Hippocampal formation (tissue), 2 donors: ENCODE measurements around the gene ATP13A1.
A peak's percentile ranks its signal among the peaks of the same experiment; 100 is the strongest.
"Not testable (repeated sequence)": the region's sequence is repeated elsewhere in the genome, so short reads cannot be mapped to it uniquely, and the experiment has no call there.

Experiments used
- DNase-seq, 2 donors: peaks; one replicate each; lab custom pipeline; 2025; lab: John Stamatoyannopoulos, UW

ATP13A1 gene

DNA sequence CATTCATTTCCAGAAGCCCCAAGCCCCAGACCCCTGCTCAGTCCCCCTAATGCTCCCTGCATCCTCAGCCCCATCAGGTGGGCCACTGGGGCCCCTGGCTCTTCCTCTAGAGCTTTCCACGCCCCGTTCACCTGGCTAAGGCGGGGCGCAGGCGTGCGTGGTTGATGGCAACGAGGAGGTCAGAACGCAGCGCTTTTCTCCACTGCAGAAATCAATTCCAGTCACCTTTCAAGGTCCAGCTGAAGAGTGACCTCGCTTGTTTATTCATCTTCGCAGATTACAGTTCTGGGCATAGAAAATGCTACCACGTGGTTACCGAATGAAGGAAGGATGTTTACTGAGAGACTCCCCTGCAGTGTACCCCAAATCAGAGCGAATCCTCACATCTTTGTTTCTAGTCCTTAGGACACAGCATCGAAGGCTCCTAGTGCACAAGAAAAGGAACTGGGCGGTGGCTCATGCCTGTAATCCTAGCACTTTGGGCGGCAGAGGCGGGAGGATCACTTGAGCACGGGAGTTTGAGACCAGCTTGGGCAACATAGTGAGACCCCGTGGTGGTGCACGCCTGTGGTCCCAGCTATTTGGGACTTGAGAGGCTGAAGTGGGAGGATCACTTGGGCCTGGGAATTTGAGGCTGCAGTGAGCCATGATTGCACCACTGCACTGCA lies 44.2 kb downstream of the ATP13A1 start:
- DNase-seq: no peak

DNA sequence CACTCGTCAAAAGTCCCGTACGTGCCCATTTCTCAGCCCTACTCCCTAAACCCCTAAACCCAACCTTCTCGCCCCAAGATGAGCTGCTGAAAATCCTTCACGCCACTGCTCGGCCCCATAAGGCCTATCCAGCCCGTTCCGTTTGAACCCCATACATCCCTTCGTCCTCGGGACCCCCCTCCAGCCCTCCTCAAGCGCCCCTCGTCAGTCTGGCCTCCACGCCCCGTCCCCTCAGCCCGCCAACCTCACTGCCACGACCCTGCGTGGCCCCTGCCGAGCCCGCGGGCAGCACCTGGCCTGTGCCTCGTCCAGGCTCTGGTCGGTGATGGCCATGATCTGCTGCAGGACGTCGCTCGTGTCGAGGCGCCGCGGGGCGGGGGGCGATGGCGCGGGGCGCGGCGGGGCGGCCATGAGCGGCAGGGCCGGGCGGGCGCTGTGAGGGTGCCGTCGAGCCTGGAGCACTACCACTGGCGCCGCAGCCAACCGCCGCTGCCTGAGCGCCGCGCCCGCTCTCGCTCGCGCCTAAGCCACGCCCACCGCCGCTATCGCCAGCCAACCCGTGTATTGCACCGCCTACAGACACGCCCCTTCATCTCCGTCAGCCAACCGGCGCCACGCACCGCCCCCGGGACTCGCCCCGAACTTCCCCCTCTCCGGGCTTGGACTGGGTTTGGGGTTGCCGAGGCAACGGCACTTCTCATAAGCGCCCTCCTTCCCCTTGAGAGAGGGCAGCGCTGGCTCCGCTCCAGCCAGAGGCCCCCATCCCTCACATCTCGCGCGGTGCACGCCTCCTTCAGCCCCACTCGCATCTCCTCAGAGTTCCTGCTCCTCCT lies 45.0 kb downstream of the ATP13A1 start, which contains the start of gene PBX4:
TSS of gene PBX4 (minus strand) at position 469 of the 833 bp plus-strand sequence. CDS start at position 411, 58 bp downstream.
- DNase-seq: peak; percentile 82 to 86

- DNase-seq: no peak
Observed at GRCh38 chr19:19615086-19615485, 48.4 kb downstream of the ATP13A1 start.

- DNase-seq: no peak
Observed at GRCh38 chr19:19613506-19613905, 50.0 kb downstream of the ATP13A1 start.

DNA sequence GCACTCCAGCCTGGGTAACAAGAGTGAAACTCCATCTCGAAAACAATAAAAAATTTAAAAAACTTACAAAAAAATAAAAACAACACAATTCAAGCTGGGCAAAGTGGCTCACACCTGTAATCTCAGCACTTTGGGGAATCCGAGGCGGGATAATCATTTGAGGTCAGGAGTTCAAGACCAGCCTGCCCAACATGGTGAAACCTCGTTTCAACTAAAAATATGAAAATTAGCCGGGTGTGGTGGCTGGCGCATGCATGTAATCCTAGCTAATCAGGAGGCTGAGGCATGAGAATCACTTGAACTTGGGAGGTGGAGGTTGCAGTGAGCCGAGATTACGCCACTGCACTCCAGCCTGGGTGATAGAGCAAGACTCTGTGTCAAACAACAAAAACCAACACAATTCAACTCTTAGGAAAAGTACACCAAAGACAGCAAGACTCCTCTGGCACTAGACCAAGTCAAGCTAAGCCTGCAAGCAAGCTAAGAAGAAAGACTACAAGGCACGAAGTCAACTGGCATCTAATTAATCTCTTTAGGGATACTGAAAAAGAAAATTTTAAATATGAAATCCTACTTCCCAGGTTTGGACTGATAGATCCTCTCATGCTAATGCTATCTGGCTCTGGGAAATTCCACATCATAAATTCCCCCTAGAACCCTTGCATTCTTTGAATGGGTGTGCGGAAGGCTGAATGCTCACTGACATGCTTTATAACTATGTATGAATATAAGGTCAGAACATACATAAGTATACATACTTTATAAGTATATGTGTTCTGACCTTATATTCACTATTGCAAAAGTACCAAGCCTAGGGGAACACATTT lies 52.9 kb downstream of the ATP13A1 start:
- DNase-seq: no peak

DNA sequence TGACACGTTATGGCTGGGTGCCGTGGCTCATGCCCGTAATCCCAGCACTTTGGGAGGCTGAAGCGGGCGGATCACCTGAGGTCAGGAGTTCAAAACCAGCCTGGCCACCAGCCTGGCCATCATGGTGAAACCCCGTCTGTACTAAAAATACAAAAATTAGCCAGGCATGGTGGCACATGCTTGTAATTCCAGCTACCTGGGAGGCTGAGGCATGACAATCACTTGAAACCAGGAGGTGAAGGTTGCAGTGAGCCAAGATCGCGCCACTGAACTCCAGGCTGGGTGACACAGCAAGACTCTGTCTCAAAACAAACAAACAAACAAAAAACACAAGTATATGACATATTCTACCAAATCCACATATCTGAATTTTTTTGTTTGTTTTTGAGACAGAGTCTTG lies 56.8 kb downstream of the ATP13A1 start:
- DNase-seq: not testable (repeated sequence)

- no peak for DNase-seq
Observed at GRCh38 chr19:19606021-19606420, 57.5 kb downstream of the ATP13A1 start.

DNA sequence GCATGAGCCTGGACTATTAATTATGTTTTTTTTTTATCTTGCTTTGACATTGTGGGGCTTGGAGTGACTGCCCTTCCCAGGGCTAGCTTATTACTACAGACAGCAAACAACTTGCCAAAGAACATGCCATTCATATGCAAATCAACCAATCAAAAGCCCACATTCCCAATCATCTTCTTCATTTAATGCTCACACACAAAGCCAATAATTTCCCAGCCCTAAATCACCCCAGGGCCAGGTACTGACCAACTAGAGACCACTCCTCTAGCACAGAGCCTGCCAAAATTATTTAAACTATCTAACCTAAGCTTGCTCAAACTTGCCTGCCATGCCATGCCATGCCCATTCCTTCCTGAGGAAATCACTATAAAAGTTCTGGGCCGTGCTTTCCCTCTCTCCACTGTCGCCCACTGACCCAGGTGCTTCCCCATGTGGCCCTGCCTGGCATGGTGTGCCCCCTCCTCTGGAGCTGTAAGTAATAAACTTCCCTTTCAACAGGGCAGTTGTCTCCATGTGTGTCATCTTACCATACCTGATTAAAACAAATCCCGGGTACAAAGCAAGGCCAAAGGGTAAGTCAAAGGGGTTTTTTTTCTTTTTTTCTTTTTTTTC lies 60.7 kb downstream of the ATP13A1 start:
- DNase-seq: no peak

DNA sequence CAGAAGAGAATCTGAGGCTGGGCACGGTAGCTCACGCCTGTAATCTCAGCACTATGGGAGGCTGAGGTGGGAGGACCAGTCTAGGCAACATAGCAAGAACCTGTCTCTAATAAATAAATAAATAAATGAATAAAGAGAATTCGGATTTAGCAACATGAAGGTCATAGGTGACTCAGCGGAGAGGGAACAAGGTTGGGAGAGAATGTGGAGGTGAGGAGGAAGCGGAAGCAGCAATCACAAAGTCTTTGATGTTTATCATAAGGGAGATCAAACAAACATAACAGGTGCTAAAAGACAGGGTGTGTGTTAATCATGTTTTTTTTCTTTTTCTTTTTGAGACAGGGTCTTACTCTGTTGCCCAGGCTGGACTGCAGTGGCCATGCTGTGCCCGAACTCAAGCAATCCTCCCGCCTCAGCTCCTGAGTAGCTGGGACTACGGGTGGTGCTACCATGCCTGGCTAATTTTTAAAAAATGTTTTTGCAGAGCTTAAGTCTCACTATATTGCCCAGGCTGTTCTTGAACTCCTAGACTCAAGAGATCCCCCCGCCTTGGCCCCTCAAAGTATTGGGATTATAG lies 61.3 kb downstream of the ATP13A1 start:
- no peak for DNase-seq

- DNase-seq: no peak
Observed at GRCh38 chr19:19600793-19601330, 62.6 kb downstream of the ATP13A1 start.

GRCh38 chr19:19598728-19599451 lies 64.6 kb downstream of the ATP13A1 start:
- not testable (repeated sequence) for DNase-seq

DNA sequence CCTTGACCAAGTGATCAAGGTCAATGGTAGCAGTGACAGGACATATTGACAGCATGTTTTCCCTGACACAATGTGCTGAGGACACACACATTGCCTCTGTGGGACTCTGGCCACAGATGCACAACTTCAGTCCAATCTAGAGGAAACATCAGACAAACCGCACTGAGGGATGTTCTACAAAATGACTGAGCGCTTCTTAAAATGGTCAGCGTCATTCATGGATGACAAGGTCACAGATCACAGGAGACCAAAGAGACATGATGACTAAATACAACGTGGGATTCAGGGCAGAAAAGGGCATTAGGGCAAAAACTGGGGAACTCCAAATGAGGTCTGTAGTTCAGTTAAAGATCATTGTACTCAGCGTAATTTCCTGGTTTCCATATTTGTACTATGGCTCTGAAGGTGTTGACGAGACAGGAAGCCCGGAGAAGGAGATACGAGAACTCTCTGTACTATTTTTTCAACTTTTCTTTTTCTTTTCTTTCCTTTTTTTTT lies 65.6 kb downstream of the ATP13A1 start:
- no peak for DNase-seq
